Activated naive CD4-positive, alpha-beta T cell (primary cell): Measurements from ENCODE around the gene PSMD2.

Source experiments
- DNase-seq, 4 experiments: peaks; one replicate each; lab custom pipeline; 2025; lab: John Stamatoyannopoulos, UW

The PSMD2 gene

DNA sequence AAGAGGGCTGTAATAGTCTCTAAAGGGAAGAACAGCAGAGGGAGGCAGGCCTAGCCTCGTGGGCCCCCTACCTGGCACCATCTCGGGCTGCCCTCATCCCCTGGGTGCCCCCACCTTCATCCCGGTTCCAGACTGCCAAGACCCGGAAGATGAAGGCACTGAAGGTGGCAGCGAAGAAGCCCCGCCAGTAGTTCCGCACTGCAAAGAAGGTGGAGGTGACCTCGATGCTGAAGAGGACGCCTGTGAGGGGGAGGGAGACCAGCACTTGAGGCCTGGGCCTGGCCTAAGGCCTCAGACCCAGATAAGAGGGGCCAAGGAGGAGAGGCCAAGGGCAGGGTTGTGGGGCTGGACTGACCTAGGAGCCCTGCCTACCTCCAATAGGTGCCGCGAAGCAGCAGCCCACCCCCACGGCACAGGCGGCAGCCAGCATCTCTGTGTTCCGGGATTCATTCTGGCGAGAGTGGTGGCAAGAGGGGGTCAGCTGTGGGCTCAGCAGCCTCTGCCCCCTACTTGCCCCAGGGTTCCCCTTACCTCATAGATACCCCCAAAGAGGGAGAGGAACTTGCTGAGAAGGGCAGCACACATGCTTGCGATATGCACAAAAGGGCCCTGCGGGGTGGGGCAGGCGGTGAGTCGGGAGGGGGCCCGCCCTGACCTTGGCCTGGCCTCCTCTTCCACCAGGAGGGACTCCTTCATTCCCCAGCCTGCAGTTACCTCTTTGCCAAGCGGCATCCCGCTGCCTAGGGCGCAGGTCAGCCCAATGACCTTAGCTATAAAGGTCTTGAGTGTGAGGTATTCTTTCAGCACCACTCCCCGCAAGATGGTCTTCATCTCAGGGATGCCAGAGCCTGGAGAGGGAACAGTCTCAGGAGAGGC, 58.4 kb downstream of the PSMD2 start:
- DNase-seq = no peak

DNA sequence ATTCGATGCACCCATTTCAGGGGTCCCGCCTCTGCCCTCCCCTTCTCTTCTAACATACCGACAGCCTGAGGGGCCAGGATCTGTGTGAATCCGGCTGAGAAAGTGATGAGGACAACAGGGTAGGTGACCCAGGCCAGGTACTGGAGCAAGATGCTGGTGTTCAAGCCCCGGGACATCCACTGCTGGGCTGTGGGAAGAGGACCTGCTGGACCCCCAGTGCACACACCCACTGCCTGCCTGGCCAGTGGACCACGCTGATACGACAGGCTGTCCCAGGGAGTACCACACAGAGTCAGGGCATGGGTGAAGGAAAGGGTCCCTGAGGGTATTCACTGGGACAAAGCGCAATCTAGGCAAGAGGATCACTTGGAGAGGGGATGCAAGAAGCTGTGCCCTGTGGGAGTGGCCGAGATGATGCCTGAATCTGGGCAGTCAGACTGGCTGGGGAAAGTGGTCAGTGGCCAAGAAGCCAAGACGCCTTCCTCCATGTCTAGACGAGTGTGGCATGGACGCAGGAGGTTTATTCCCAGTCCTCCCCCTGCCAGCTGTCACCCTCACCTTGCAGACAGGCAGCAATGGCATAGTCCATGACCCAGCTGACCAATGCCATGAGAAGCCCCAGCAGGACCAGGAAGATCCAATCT, 59.2 kb downstream of the PSMD2 start:
- DNase-seq = no peak
